ENCODE results near the gene EZR. TPM values are rescaled to one million over a fixed set of nuclear protein-coding genes. Genes with fewer than 3 reads are reported as not detected.

Gene EZR
- total and polyA plus RNA-seq, 9 of the 15 experiments (the other 6 are each of a cell fraction or from before 2014, with no cell fraction given), result 36.5 to 162 (median 104) TPM

DNA sequence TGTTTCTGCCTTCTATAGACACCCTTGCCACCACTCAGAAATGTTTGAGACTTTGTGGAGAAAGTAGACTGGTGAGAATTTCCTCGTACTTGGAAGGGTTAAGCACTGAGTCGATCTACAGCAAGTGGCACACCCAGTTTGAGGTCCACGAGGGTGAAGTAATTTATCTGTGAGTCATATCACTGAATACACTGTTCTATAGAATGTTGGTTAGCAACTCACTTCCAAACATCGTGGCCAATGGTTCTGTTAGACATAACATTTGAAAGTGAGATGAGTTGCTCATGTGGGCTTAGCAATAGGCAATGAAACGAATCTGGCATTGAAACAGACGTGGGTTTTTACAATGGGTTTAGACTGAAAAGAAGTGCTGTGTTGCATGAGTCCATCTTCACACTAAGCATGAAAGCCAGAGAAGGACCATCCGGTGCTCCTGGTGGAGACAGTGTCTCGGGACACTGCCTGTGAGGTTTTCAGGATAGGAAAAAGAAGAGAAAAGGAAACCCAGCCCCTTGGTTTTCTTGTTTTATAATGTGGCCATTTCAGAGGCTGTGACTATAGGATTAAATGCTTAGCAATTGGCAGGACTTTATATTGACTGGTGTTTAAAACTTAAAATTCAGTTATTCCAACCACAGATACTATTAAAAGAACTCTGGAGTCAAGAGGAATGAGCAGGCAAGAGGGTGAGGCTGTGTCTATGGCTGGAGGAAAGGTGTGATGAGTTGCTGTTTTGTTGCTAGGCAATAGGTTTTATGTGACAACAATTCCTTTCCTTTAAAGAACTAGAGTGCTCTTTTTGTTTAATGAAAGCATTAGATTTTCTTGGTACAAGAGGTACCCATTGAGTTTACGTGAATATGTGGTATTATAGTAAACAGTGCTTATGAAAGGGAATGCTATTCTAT lies 31.0 kb upstream of the EZR start (continued):
- TF ChIP-seq, protein P1, sequence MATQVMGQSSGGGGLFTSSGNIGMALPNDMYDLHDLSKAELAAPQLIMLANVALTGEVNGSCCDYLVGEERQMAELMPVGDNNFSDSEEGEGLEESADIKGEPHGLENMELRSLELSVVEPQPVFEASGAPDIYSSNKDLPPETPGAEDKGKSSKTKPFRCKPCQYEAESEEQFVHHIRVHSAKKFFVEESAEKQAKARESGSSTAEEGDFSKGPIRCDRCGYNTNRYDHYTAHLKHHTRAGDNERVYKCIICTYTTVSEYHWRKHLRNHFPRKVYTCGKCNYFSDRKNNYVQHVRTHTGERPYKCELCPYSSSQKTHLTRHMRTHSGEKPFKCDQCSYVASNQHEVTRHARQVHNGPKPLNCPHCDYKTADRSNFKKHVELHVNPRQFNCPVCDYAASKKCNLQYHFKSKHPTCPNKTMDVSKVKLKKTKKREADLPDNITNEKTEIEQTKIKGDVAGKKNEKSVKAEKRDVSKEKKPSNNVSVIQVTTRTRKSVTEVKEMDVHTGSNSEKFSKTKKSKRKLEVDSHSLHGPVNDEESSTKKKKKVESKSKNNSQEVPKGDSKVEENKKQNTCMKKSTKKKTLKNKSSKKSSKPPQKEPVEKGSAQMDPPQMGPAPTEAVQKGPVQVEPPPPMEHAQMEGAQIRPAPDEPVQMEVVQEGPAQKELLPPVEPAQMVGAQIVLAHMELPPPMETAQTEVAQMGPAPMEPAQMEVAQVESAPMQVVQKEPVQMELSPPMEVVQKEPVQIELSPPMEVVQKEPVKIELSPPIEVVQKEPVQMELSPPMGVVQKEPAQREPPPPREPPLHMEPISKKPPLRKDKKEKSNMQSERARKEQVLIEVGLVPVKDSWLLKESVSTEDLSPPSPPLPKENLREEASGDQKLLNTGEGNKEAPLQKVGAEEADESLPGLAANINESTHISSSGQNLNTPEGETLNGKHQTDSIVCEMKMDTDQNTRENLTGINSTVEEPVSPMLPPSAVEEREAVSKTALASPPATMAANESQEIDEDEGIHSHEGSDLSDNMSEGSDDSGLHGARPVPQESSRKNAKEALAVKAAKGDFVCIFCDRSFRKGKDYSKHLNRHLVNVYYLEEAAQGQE (IDR thresholded peaks at IDR 0.05; ENCODE audit: borderline replicate concordance), result peak; percentile 19; the same call in 1 of the 2 replicates
- TF ChIP-seq, protein P1 (CRISPR knock-in tag; IDR thresholded peaks at IDR 0.05; ENCODE audit: low read depth), result no peak
- TF ChIP-seq PHTF2 (CRISPR knock-in tag; IDR thresholded peaks at IDR 0.05) (no peak), MTA1 (IDR thresholded peaks at IDR 0.05; ENCODE audit: borderline replicate concordance) (peak; percentile 66; the same call in 1 of the 2 replicates), ZNF384 (IDR thresholded peaks at IDR 0.05; ENCODE audit: low read depth, low read length) (no peak), FOXA1 (IDR thresholded peaks at IDR 0.05; ENCODE audit: borderline replicate concordance) (no peak), EGR1 (conservative IDR thresholded peaks at IDR 0.05) (no peak), CSDE1 (IDR thresholded peaks at IDR 0.05) (no peak), ZNF253 (CRISPR knock-in tag; conservative IDR thresholded peaks at IDR 0.05) (no peak), HSF4 (CRISPR knock-in tag; IDR thresholded peaks at IDR 0.05; ENCODE audit: borderline replicate concordance) (no peak), STAG1 (CRISPR knock-in tag; IDR thresholded peaks at IDR 0.05; ENCODE audit: borderline replicate concordance) (no peak), KHSRP (IDR thresholded peaks at IDR 0.05) (no peak), ZNF551 (CRISPR knock-in tag; IDR thresholded peaks at IDR 0.05) (no peak), TAF1 (IDR thresholded peaks at IDR 0.05; ENCODE audit: control insufficient read depth, extremely low read depth, insufficient read depth, low read length, severe bottlenecking) (no peak), NRF1 (conservative IDR thresholded peaks at IDR 0.05 in 1 of 2, IDR thresholded peaks at IDR 0.05 in 1 of 2) (peak; percentile 36 to 55; a peak in 3 of 4 replicates), CHD1 (IDR thresholded peaks at IDR 0.05; ENCODE audit: low read length) (no peak), ZNF224 (CRISPR knock-in tag; IDR thresholded peaks at IDR 0.05) (no peak), TCF7 (IDR thresholded peaks at IDR 0.05; ENCODE audit: borderline replicate concordance) (no peak), ZNF444 (CRISPR knock-in tag; IDR thresholded peaks at IDR 0.05) (no peak), HMG20B (CRISPR knock-in tag; IDR thresholded peaks at IDR 0.05) (no peak), SP1 (CRISPR knock-in tag; IDR thresholded peaks at IDR 0.05) (no peak), FIP1L1 (IDR thresholded peaks at IDR 0.05; ENCODE audit: low read depth, low read length, poor library complexity, severe bottlenecking) (no peak)
